Epithelial cell of proximal tubule (primary cell): ENCODE results near the gene PLXNA1. TPM values are rescaled to one million over a fixed set of nuclear protein-coding genes. Genes with fewer than 3 reads are reported as not detected.

Experiments used
- DNase-seq: peaks from one replicate; pipeline ENCODE4 v3.0.0-alpha.2; 2011; ENCODE audit warnings: low read depth
- H3K4me3 ChIP-seq: 2 replicates; pipeline ENCODE4 v1.5.1; 2011; ENCODE audit warnings: low read depth, mild to moderate bottlenecking, low read length
- CTCF ChIP-seq: conservative IDR thresholded peaks from 2 replicates; pipeline ENCODE4 v1.5.1; 2012; ENCODE audit warnings: low read depth, mild to moderate bottlenecking, low read length
- total RNA-seq: library from RNA; depleted of rRNA; stranded (reverse); fragments of >200 nt; gene quantifications from 2 replicates; pipeline ENCODE4 v1.2.3, GENCODE V29; 2015

Gene PLXNA1
- total RNA-seq, 1 donor from 2014 or later: 35.5 TPM

DNA sequence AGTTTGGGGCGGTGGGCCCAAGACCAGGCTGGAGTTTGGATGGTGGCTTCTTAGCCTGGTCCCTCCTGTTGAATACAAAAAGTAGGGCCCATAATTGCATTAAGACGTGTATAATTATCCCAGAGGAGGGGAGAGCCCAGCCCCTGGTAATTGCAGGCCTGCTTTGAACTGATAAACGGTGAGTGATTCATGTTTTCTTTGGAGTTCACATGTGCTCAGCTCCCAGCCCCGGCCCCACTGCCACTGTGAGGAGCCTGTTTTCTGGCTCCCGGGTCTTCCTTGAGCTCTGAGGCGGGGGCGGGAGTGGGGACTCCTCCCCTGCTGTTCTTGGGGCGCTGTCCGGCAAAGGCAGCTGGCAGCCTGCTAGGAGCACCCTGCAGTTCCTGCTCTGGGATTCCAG lies 3.1 kb downstream of the PLXNA1 start:
- no peak overlapping the region for H3K4me3 ChIP-seq
- no peak for DNase-seq
- no peak for TF ChIP-seq CTCF

DNA sequence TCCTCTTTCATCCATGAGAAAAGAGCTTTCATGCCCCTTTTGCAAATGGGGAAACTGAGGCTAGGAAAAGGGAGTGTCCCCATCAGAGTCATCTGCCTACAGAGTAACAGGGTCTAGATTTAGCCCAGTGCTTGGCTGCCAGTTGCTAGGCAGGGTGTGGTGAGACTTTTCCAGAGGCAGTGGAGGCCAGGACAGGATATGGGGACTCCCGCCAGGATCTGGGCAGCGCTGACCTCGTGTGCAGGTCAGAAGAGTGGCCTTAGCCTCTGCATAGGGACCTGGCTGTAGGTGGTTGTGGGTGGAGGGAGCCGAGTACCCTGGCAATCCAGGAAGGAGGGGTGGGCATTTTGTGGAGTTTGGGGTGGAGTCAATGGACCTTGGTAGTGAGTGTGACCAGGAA lies 4.2 kb downstream of the PLXNA1 start:
- TF ChIP-seq CTCF: no peak
- no peak for DNase-seq
- no peak overlapping the region for H3K4me3 ChIP-seq

GRCh38 chr3:126987596-126987995 lies 4.7 kb downstream of the PLXNA1 start:
- no peak for DNase-seq
- H3K4me3 ChIP-seq: no peak overlapping the region
- TF ChIP-seq CTCF: no peak

DNA sequence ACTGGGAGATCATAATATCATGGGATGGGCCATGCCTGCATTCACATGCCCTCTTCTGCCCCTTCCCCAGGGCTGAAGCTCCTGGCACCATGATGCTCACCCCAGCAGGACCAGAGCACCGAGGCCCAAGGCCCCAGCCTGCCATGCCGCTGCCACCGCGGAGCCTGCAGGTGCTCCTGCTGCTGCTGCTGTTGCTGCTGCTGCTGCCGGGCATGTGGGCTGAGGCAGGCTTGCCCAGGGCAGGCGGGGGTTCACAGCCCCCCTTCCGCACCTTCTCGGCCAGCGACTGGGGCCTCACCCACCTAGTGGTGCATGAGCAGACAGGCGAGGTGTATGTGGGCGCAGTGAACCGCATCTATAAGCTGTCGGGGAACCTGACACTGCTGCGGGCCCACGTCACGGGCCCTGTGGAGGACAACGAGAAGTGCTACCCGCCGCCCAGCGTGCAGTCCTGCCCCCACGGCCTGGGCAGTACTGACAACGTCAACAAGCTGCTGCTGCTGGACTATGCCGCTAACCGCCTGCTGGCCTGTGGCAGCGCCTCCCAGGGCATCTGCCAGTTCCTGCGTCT lies 5.6 kb downstream of the PLXNA1 start:
- no peak for TF ChIP-seq CTCF
- DNase-seq: no peak
- no peak overlapping the region for H3K4me3 ChIP-seq

GRCh38 chr3:126989316-126990023 lies 6.6 kb downstream of the PLXNA1 start:
- no peak overlapping the region for H3K4me3 ChIP-seq
- no peak for DNase-seq
- TF ChIP-seq CTCF: no peak

- TF ChIP-seq CTCF: no peak
- no peak for DNase-seq
- no peak overlapping the region for H3K4me3 ChIP-seq
These were observed 7.2 kb downstream of the PLXNA1 start for GRCh38 chr3:126990024-126990700.

GRCh38 chr3:126990890-126991289 lies 8.0 kb downstream of the PLXNA1 start:
- no peak overlapping the region for H3K4me3 ChIP-seq
- DNase-seq: no peak
- TF ChIP-seq CTCF: no peak
